Cardiac fibroblast (primary cell): Measurements from ENCODE around the gene SIVA1.
"Not testable (repeated sequence)": the region's sequence is repeated elsewhere in the genome, so short reads cannot be mapped to it uniquely, and the experiment has no call there.

ENCODE experiments used
- DNase-seq, 2 donors: peaks; one replicate each; pipeline versions ENCODE4 v3.0.0 to v3.0.0-alpha.2; 2010; ENCODE audit warnings: low read depth in 2 of 2
- H3K4me3 ChIP-seq, 2 donors: replicated peaks in 1 of 2; 1 replicate in 1 of 2; 2 replicates in 1 of 2; pipeline ENCODE4 v1.5.1; 2011; ENCODE audit warnings: low read depth in 2 of 2, low read length in 2 of 2, mild to moderate bottlenecking in 2 of 2, moderate library complexity in 1 of 2
- CTCF ChIP-seq: IDR thresholded peaks from one replicate; pipeline ENCODE4 v1.5.1; 2011; ENCODE audit warnings: low read depth, mild to moderate bottlenecking, low read length, inconsistent platforms

SIVA1 gene

GRCh38 chr14:104724981-104725771 is 27.8 kb upstream of the SIVA1 start:
- peak overlapping the region; percentile 46 to 48 for H3K4me3 ChIP-seq
- peak; percentile 47 to 65 for DNase-seq
- TF ChIP-seq CTCF, result peak; percentile 51

GRCh38 chr14:104725772-104726548 is 27.0 kb upstream of the SIVA1 start:
- no peak for DNase-seq
- no peak for TF ChIP-seq CTCF

GRCh38 chr14:104726600-104727451 is 26.1 kb upstream of the SIVA1 start:
- no peak for DNase-seq
- TF ChIP-seq CTCF, result no peak
- H3K4me3 ChIP-seq, result no peak overlapping the region

More at GRCh38 chr14:104725772-104726548, 27.0 kb upstream of the SIVA1 start:
- no peak overlapping the region for H3K4me3 ChIP-seq

- TF ChIP-seq CTCF, result no peak
- no peak overlapping the region for H3K4me3 ChIP-seq
These were observed 24.3 kb upstream of the SIVA1 start for GRCh38 chr14:104728631-104729030.

DNA sequence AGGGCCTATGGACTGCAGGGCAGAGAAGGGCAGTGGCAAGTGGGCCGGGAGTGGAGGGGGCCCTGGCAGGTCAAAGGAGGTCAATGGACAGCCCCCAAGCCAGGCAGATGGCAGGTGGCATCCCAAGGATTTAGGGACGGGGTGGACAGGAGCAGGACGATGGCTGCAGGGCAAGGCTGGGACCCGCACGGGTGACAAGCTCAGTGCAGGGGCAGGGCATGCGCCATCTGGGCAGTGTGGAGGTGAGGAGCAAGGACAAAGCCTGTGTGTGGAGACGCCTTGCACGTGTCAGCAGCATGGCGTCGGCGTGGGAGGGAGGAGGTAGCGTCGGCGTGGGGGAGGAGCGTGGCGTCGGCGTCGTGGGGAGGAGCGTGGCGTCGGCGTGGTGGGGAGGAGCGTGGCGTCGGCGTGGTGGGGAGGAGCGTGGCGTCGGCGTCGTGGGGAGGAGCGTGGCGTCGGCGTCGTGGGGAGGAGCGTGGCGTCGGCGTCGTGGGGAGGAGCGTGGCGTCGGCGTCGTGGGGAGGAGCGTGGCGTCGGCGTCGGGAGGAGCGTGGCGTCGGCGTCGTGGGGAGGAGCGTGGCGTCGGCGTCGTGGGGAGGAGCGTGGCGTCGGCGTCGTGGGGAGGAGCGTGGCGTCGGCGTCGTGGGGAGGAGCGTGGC is 23.6 kb upstream of the SIVA1 start:
- not testable (repeated sequence) for H3K4me3 ChIP-seq, DNase-seq

More at GRCh38 chr14:104728631-104729030, 24.3 kb upstream of the SIVA1 start:
- DNase-seq, result no peak

GRCh38 chr14:104729835-104730181 is 23.1 kb upstream of the SIVA1 start:
- DNase-seq, result no peak
- TF ChIP-seq CTCF, result no peak
- no peak overlapping the region for H3K4me3 ChIP-seq
